Parathyroid adenoma (tissue), 2 donors: ENCODE data around the gene GNB2.

Experiments used
- H2AFZ ChIP-seq: fragments of 300-600 bp; sonication (generic); one replicate; pipeline ENCODE4 v1.7.0; 2017; ENCODE audit warnings: antibody characterized with exemption, mild to moderate bottlenecking
- H3K27ac ChIP-seq: fragments of 300-600 bp; sonication (generic); one replicate; pipeline ENCODE4 v1.7.0; 2017
- H3K27me3 ChIP-seq: fragments of 300-600 bp; sonication (generic); one replicate; pipeline ENCODE4 v1.7.0; 2017; ENCODE audit warnings: low read length; ENCODE audit not compliant: control insufficient read depth, insufficient read depth
- H3K36me3 ChIP-seq: fragments of 300-600 bp; sonication (generic); one replicate; pipeline ENCODE4 v1.7.0; 2017; ENCODE audit warnings: low read length; ENCODE audit not compliant: control insufficient read depth, insufficient read depth
- H3K4me1 ChIP-seq: fragments of 300-600 bp; sonication (generic); one replicate; pipeline ENCODE4 v1.7.0; 2017; ENCODE audit warnings: control low read depth
- H3K4me2 ChIP-seq: fragments of 300-600 bp; sonication (generic); one replicate; pipeline ENCODE4 v1.7.0; 2017; ENCODE audit warnings: low read length
- H3K4me3 ChIP-seq: fragments of 300-600 bp; sonication (generic); one replicate; pipeline ENCODE4 v1.7.0; 2017; ENCODE audit warnings: low read depth, low read length
- H3K79me2 ChIP-seq: fragments of 300-600 bp; sonication (generic); one replicate; pipeline ENCODE4 v1.7.0; 2017; ENCODE audit warnings: control low read depth
- H3K9ac ChIP-seq: fragments of 300-600 bp; sonication (generic); one replicate; pipeline ENCODE4 v1.7.0; 2017; ENCODE audit warnings: mild to moderate bottlenecking
- H3K9me3 ChIP-seq: fragments of 300-600 bp; sonication (generic); one replicate; pipeline ENCODE4 v1.7.0; 2017; ENCODE audit warnings: low read length; ENCODE audit not compliant: control insufficient read depth
- CTCF ChIP-seq: fragments of 300-600 bp; sonication (generic); IDR thresholded peaks from one replicate; pipeline ENCODE4 v1.7.0; 2017; ENCODE audit warnings: antibody characterized with exemption, mild to moderate bottlenecking
- donor health status: primary hyperparathyroidism.

GNB2 gene

DNA sequence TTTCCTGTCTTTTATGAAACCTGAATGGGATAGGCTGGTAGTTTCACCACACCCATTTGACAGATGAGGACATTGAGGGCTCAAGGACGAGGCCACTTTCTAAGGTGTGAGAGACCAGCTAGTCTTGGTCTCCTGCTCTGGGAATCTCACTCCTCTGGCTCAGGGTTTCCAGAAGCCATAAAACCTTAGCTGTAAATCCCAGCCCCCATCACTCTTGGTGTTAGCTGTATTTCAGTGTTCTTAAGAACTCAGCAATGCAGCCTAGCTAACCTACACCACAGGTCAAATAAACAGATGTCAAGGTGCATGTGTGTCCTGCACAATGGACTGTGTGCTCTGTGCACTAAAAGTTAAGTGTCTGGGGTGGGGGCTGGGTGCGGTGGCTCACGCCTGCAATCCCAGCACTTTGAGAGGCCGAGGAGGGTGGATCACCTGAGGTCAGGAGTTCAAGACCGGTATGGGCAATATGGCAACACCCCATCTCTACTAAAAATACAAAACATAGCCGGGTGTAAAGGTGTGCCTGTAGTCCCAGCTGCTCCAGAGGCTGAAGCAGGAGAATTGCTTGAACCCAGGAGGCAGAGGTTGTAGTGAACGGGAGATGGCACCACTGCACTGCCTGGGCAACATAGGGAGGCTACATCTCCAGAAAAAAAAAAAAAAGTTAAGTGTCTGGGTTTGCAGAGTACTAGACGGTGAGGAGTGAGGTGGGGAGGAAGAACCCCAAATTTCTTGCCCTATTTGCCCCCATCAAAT is 46.2 kb downstream of the GNB2 start:
- H3K27me3 ChIP-seq, result no peaks in the 10 kb centered on the region
- H3K27ac ChIP-seq, result no peak overlapping the region
- no peak for TF ChIP-seq CTCF
- H3K9ac ChIP-seq, result no peak overlapping the region
- H3K4me3 ChIP-seq, result no peak overlapping the region
- H3K4me2 ChIP-seq, result no peak overlapping the region
- no peaks in the 10 kb centered on the region for H3K36me3 ChIP-seq
- H3K9me3 ChIP-seq, result no peaks in the 10 kb centered on the region
- H3K4me1 ChIP-seq, result peaks cover 4% of the 10 kb centered on the region
- H3K79me2 ChIP-seq, result no peaks in the 10 kb centered on the region
- H2AFZ ChIP-seq, result no peak overlapping the region

- Histone ChIP-seq H3K27me3 (no peaks in the 10 kb centered on the region), H3K79me2 (no peaks in the 10 kb centered on the region), H2AFZ (peak within 1 kb of the TSS; percentile 34), H3K9me3 (no peaks in the 10 kb centered on the region), H3K4me1 (peaks cover 4% of the 10 kb centered on the region), H3K27ac (no peak within 1 kb of the TSS), H3K4me3 (no peak within 1 kb of the TSS), H3K9ac (no peak within 1 kb of the TSS), H3K36me3 (no peaks in the 10 kb centered on the region), H3K4me2 (no peak within 1 kb of the TSS)
- no peak for TF ChIP-seq CTCF
Observed at GRCh38 chr7:100720279-100720670, 46.7 kb downstream of the GNB2 start, which contains the start of gene EPO. EPO (plus strand) TSS chr7:100720468; CDS start chr7:100720981, 513 bp downstream.

- Histone ChIP-seq H3K36me3 (no peaks in the 10 kb centered on the region), H3K27me3 (no peaks in the 10 kb centered on the region), H3K4me3 (no peak overlapping the region), H3K79me2 (no peaks in the 10 kb centered on the region), H3K27ac (no peak overlapping the region), H3K9me3 (no peaks in the 10 kb centered on the region), H2AFZ (peak overlapping the region; percentile 34), H3K9ac (no peak overlapping the region), H3K4me1 (peaks cover 4% of the 10 kb centered on the region), H3K4me2 (no peak overlapping the region)
- TF ChIP-seq CTCF, result no peak
Observed at GRCh38 chr7:100720671-100721504, 47.3 kb downstream of the GNB2 start.

- Histone ChIP-seq H3K4me3 (no peak overlapping the region), H3K9ac (no peak overlapping the region), H2AFZ (no peak overlapping the region), H3K4me2 (no peak overlapping the region), H3K4me1 (peaks cover 4% of the 10 kb centered on the region), H3K27ac (no peak overlapping the region), H3K9me3 (no peaks in the 10 kb centered on the region), H3K27me3 (no peaks in the 10 kb centered on the region), H3K36me3 (no peaks in the 10 kb centered on the region), H3K79me2 (no peaks in the 10 kb centered on the region)
- TF ChIP-seq CTCF, result no peak
Observed at GRCh38 chr7:100721505-100721812, 47.9 kb downstream of the GNB2 start.
